HS-5 (cell line): Measurements from ENCODE around the gene SSH3.

Experiments
- DNase-seq: peaks from one replicate; pipeline ENCODE4 v3.0.0-alpha.2; 2012; ENCODE audit warnings: low read depth

SSH3 gene

DNA sequence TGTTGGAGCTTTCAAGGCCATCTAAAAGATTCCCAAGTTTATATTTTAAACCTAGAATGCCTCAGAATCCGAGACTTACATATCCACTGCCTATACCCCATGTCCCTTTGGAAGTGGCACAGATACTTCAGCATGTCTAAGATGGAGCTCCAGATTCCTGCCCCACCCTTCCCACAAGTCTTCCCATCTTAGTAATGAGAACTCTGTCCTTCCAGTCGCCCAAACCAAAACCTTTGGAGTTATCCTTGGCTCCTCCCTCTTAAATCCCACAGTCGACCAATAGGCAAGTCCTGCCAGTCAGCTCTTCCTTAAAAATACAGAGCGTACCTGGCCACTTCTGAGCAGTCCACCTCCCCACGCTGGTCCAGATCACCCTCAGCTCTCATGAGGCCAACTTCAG is 45.7 kb downstream of the SSH3 start:
- DNase-seq, result no peak

DNA sequence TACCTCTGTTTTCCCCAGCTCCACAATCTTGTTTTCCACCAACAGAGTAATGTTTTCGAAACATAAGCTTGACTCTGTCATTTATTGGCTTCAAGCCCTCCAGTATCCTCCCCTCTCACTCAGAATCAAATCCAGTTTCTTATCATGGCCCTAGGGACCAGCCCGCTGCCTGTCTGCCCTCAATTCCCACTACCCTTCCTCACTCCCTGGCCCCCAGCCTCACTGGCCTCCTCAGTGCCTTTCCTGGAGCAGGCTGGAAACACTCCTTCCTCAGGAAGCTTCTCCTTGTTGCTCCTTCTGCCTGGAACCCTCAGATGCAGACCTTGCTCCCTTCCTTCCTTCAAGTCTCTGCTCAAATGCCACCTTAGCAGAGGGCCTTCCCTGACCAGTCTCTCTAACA is 46.1 kb downstream of the SSH3 start:
- no peak for DNase-seq

DNA sequence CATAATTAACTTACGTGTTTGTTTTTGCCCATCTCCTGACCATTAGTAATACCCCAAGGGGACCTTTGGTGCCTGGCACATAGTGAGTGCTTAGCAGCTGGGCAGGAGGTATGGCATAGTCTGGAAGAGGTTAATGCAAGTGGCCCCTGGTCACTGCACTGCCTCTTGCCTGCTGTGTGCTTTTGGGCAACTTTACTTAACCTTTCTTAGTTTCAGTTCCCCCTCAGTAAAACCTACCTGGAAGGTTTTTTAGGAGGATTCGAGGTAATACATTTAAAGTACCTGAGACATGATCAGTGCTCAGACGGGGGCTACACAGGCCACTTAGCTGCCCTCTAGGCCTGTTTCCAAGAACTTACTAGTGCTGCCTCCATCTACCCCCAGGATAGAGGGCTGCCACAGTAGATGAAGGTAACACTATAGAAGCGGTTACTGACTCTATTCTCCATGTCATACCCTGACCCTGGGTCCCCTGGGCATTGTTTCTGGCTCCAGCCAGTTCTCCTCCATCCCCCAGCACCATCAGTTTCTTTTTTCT is 46.7 kb downstream of the SSH3 start:
- DNase-seq, result no peak

DNA sequence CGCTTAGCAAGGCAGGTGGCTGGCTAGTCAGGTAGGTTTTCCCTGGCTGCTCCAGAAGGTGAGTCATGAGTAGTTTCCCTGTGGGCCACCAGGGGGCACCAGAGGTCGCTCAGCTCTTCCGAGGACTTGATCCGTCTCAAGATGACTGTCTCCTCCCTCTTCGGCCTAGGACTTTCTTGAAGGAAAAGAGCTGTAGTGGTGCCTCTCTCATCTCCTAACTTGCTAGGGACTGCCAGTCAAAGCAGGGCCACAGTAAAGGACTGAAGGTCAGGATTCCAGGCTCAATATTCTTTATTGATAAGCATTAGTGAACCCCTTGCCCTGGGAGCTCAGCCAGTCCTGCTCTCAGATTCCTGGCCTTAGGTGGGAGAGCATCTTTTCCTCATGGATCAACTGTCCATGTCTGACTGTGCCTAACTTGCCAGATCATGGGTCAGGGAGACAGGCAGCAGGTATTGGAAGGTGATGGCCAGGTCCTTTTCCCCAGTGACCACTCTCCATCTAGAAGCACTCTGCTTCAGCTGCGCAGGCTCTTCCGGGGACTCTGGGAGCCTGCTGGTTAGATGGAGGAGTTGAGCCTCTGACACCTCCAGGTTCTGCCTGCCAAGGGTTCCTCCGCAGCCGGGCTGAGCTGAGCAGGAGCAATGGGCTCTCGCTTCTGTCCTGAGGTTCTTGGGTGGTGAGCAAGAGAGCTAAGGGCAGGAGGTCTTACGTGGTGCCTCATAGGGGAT is 48.1 kb downstream of the SSH3 start:
- DNase-seq, result no peak

DNA sequence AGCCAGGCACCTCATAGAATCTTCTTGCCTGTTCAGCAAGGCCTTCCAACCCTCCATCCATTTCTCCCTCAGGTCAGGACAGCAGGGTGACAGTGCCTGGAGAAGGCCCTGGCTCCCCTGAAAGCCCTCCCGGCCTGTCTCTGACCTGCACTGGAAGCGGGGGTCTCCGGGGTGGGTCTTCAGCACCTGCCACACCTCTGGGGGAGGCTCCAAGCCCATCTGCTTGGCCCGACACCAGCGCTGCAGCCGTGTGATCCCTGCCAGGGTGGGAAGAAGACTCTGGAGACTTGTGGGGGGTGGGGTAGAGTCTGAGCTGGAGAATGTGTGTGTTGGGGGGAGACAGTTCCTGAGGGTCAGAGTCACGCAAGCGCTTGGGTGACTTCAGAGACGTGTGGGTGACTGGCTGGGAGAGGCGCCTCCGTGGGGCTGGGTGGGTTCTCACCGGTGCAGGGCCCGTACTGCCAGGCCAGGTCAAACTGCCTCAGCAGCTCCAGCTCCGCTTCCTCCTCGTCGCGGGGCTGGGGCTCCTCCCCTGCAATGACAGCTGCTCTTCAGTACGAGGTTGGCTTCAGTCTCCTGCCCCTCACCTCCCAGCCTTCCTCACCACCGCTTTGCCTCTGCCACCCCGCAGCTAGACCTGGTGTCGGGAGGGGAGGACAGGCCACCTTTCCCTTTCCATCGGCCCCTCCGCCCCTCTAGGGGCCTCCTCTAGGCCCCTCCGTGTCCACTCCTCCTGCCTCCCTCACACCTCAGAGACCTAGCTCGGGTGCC is 49.4 kb downstream of the SSH3 start:
- no peak for DNase-seq

DNA sequence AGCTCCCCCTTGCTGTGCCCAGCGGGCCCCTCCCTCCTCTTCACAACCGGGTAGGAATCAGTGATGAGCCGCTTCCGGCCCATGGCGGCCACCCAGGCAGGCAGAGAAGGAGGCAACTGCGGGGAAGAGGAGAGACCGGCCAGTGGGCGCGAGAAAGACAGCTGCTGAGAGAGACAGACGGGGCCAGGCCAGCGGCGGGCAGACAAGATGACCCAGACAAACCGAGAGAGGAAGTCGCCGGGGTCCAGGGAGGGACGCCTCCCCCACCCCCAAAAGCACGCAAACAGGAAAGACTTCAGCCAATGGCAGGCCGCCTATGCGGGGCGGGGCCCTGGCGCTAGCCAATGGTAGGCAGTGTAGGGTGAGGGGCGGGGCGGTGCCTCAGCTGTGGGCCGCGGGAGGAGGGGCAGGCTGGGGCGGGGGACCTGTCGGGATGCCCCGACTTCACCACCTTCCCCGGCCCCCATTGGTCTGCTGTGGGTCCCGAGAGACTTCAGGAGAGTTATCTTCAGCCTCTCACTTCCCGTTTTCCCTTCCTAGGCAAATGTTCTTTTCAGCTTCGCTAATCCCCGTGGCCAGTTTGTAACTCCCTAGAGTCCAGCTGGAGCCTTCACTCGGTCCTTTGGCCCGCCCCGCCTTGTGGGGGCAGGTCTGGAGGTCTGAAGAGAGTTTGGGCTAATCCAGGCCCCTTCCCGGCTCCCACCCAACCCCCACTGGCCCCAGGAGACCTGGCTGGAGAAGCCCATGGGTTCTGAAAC is 50.2 kb downstream of the SSH3 start, which contains the start of gene POLD4:
Gene POLD4, minus strand, starts transcription at position 230 of the 758 bp plus-strand sequence. Its CDS starts 147 bp downstream, at position 83.
- peak; percentile 76 for DNase-seq

DNA sequence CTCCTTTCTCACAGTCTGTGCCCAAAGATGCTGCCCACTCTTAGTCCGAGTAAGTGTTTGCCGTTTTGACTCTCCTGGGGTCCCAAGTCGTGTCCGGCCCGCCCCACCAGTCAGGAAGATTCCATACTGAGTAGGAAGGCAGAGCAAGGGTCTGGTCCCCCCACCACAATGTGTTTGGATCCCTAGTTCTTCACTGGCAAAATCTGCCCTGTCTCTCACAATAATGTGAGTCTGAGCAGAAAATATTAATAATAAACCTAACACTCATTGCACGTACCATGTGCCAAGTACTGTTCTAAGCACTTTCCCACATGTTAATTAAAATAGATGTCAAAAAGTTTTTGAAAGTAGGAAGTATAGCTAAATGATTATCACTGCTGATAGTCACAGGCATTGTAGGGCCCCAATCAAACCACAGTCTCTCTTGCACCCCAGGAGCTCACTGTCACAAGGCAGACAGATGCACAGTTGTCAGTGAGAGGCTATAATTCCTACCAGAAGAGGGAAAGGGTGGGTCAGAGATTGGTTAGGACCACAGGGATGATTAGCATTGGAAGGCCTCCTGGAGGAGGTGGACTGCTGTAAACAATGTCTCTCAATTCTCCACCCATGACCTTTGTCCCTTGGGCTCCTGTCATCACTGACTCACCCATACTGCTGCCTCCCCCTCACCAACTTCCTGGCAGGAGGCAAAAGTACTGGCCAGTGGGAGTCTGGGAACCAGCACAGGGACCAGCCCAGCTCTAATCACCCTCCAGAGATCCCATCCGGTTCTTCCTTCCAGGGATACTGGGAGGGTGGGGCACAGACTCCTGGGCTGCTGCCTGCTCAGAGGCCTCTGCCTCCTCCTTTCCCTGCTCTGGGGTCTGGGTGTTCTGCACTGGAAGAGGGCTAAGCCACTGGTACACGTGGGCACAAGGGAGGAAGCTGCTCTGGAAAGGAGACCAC is 51.0 kb downstream of the SSH3 start:
- peak; percentile 99 for DNase-seq

DNA sequence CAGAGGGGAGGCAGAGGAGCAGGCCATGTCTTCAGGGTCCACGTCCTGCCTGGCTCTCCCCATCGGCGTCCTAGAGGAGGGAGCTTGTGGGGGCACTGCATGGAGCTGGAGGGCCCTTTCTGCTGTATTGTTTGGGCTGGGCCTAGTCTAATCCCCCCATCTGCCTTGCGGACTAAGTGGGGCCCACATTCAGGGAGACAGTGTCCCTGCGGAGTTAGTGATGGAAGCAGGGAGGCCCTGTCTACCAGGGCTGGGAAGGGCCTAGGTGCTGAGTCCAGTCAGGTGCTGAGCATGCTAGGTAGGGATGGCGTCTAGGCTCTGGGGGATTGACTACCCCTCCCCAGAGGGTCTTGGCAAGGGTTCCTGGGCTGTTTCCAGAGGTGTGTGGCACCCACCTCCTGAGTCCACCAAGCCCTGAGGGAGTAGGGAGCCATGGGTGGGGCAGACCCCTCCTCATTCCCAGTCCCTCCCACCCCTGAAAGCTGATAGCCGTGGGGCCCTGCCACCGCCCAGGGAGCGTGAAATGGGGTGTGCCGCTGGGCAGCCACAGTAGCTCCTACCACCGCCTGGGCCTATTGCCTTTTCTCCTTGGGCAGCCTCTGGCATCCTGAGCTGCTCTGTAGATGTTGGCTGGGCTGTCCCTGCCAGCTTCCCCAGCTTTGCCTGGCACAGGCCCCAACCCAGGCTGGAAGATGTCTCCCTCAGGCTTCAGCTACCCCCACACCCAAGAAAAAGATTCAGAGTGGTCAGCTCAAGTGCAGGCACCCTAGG is 51.9 kb downstream of the SSH3 start:
- no peak for DNase-seq

DNA sequence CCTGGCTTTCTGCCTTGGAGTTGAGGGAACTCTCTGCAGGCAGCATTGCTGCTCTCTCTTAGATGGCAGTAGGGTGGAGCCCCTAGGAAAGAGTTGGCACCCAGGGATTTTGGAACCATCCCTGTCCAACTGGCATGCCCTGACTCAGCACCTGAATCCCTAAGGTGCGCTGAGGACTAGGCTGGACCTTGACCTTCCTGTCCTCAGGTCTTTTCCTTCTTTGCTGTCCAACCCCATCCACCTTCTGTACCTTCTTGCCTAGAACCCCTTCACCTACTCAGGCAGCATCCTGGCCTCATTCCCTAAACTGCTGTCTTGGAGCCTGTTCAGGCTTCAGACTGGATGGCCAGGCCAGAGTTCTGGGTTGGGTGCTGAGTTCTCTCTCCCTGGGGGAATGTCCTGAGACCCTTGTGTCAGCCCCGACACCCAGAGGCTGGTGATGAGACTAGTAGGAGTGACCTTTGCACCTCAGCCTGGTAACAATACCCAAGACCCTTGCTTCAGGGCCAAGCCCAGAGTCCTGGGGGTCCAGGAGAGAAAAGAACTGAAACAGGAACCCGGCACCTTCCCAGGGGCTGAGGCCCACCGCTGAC is 52.6 kb downstream of the SSH3 start:
- DNase-seq, result no peak

DNA sequence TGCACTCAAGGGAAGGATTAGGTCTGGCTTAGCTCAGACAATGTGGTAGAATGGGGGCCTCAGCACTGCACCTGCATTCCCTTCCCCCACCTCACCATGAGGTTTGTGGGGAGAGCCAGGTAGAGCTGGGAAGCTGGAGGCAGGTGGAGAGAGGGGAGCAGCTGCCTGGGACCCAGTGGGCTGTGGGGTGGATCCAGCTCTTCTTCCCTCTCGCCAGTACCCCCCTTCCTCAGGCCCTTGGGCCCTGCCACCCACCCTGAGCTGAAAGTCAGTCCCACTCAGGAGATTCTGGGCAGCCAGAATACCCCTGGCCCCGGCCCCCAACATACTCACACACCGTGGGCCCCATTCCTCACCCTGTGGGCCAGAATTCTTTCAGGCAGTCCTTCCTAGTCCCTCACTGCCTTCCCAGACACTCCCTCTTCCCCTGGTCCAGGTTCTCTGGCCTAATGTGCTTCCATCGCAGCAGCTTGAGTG is 53.1 kb downstream of the SSH3 start:
- no peak for DNase-seq

DNA sequence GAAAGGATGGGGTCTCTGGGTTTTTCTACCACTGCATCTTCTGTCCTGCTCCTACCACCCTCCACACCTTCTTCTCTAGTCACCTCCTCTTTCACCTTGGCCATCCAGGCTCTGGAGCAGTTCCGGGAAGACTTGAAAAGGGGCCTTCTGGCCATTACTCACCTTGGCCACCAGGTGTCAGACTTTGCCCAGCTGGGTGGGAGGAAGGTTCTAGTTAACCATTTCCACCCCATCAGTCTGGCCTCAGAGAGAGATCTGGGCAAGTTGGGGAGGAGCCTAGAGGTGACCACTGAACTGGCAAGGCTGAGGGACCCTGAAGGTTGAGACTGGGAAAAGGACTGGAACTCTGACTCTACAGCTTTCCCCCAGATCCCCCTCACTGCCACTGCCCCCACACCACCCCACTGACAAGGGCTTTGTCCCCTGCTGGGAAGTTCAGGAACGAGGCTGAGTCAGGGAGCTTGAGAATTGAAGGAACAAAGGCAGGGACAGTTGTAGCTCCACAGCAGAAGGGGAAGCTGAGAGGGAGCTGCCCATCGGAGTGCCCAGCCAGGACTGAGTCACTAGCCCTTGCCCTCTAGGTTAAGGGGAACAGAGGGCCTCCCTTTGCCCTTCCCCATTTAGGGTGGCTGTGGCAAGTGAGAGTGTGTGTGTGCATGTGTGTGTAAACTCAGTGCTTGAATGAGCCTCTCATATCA is 53.7 kb downstream of the SSH3 start:
- no peak for DNase-seq

DNA sequence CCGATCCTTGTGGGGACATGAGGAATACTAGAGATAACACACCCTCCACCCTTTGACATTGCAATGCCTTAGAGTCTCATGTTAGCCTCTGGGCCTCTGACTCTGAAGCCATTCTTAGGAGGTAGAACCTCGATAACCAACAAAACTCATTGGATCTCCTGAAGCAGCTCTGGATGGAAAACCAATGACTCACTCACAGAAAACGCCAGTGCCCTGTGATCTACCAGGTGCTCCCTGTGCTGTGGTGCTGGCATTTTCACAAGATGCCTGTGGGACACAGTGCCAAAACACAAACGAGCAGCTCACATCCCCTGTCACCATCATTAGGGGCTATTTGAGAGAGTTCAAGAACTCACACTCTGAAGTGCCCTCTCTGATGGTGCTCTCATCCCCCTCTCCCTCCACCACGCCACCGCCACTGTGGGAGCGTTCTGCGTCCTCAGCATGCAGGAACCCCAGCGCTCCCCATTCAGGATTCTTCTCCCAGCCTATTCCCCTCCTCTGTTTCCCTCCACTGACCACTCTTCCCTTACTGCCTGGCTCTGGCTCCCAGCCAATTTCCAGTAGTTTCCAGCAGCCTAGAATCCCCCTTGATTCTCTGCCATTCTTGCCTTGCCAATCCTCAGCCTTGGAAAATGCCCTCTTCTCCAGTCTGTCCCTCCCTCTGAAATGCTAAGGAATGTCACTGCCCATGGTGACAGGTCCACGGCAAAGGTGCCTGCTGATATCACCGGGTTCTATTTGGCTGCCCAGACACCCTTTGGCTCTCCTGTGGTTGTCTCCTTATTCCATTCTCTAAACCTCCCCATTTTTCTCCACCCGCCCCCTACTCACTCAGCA is 54.7 kb downstream of the SSH3 start:
- no peak for DNase-seq
